GM21381 (cell line): Measurements from ENCODE around the gene LMAN2.

ENCODE experiments used
- ATAC-seq: cut with Tn5 transposase; IDR thresholded peaks from one replicate; pipeline ENCODE4 v1.9.1; 2021; ENCODE audit warnings: mild to moderate bottlenecking, moderate library complexity; ENCODE audit not compliant: unreplicated experiment

Gene LMAN2

DNA sequence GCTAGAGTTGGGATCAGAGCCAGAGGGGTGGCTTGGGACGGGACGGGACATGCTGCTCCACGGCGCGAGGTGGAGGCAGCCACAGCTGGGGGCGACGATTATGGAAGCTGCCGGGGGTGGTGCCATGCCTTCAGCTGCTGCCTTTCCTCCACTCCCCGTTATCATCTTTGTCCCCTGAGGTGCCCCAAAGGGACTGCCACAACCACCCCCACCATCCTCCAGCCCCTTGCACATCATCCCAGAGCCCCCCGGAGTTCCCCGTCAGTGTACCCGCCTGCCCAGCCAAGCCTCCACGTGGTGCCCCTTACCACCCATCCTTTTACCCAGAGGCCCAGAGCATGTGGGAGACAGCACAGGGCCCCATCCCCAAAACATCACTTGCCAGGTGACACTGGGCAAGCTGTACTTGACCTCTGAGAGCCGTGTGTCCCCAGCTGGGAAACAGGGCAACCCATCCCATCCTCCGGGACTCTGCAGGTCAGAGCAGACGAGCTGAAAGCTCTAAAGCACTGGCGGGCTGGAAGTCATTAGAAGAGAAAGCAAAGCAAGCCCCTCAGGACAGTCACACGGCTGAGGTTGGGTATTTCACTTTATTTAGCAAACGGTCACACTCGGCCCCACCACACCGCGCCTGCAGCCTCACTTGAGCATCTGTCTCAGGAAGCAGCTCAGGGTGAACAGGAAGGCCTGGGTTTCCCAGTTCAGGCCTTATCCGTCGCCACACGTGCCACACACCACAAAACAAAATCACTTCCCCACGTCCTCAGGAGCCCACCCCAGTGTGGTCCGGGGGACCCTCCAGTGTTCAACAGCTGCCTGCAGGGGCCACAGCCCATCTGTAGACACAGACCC is 20.3 kb downstream of the LMAN2 start:
- ATAC-seq = no peak

- no peak for ATAC-seq
Measured at GRCh38 chr5:177329883-177330282, 21.6 kb downstream of the LMAN2 start.

- no peak for ATAC-seq
Measured at GRCh38 chr5:177328545-177329231, 22.8 kb downstream of the LMAN2 start.

DNA sequence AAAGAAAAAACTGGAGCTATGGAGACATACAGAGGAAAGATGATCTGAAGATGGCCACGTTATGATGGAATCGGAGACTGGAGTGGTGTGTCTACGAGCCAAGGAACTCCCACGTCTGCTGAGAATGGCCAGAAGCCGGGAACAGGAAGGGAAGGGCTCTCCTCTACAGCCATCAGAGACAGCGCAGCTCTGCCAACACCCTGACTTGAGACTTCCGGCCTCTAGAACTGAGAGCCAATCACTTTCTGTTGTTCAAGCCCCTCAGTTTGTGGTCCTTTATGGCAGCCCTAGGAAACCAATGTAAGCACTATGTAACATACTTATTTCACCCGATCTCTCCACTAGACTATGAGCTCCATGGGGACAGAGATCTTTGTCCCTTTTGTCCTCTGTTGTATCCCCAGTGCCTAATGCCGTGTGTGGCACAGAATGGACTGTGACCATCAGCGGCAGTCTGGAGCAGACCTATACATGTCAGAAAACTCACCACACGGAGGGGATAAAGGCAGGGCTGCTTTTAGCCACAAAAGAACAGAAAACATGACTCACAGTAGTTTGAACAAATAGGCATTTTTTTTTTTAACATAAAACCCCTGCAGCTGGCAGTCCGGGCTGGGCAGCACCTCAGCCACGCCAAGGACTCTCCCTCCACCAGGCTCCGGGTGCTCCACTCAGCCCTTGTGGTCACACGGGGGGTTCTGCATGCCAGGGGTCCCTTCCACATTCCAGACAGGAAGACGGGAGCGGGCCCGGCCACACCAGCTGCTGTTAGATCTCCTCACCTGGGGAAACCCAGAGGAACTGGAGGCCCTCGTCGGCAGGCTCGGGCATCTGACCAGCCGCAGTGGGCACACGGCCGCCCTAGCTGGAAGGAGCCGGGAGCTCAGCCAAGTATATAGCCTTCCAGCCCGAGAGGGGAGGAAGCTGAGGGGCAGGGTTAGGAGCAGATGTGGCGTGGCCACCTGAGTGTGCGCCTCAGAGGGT is 23.6 kb downstream of the LMAN2 start:
- no peak for ATAC-seq

GRCh38 chr5:177325868-177326381 is 25.5 kb downstream of the LMAN2 start:
- no peak for ATAC-seq

GRCh38 chr5:177320879-177321278 is 30.6 kb downstream of the LMAN2 start:
- ATAC-seq = no peak

DNA sequence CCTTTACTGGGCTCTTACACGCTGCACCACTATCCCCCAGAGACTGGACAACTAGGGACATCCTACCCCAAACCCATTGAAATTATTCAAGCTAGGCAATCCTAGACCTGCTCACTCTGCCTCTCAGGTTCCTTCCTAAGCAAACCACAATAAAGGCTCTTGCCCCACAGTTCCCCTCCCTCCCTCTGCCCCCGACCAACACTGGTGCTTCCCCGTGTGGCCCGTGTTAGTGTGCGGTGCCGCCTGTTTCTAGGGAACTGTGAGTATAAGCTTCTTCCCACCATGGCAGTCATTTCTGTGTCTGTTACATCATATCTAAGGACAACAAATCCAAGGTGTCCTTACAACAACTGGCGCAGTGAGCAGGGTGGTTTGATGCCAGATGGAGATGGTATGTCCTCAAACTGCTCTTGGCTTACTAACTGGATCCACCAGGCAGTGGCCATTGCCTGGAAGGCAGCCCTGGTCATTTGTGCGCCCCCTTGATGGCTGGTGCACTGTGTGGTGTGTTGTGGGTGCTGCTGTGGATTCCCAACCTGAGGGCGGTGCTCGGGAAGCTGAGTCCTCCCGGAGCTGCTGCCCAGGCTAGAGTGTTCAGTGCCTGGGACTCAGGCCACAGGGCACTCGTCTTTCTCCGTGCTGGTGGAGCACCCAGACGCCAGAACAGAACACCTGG is 31.4 kb downstream of the LMAN2 start:
- no peak for ATAC-seq

DNA sequence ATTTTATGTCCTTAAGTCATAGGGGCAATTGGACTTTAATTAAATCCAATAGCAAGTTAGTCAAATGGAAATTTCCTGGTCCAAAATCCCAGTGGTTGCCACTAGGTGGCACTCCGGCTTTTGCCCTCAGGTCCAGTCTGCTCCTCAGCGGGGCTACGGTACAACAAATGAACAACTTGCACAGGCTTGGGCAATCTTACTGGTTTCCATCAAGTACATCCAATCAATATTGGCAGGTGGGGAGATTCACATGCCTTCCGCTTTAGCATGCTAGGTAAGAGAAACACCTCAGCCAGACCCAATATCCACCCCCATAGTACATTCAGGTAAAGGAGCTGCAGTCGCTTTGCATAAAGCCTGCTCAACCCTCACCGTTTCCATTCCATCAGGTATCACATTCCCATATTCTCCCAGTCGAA is 33.5 kb downstream of the LMAN2 start:
- no peak for ATAC-seq

GRCh38 chr5:177316005-177316404 is 35.5 kb downstream of the LMAN2 start:
- no peak for ATAC-seq

DNA sequence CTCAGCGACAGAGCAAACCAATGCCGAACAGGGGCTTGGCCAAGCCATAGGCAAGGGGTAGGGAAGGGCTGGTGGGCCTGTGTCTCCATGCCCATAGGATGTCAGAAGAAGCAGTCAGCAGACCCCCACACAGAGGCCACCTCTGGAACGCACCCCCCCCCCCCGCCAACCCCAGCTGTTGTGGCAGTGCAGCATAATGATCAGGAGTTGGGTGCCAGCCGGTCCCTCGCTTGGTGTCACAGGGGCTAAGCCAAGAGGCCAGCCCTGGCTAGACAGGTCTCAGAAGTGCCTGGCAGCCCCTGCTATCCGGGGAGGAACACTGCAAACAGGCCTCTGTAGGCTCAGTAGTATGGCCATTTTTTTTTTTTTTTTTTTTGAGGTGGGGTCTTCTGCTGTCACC is 36.1 kb downstream of the LMAN2 start:
- ATAC-seq = no peak

DNA sequence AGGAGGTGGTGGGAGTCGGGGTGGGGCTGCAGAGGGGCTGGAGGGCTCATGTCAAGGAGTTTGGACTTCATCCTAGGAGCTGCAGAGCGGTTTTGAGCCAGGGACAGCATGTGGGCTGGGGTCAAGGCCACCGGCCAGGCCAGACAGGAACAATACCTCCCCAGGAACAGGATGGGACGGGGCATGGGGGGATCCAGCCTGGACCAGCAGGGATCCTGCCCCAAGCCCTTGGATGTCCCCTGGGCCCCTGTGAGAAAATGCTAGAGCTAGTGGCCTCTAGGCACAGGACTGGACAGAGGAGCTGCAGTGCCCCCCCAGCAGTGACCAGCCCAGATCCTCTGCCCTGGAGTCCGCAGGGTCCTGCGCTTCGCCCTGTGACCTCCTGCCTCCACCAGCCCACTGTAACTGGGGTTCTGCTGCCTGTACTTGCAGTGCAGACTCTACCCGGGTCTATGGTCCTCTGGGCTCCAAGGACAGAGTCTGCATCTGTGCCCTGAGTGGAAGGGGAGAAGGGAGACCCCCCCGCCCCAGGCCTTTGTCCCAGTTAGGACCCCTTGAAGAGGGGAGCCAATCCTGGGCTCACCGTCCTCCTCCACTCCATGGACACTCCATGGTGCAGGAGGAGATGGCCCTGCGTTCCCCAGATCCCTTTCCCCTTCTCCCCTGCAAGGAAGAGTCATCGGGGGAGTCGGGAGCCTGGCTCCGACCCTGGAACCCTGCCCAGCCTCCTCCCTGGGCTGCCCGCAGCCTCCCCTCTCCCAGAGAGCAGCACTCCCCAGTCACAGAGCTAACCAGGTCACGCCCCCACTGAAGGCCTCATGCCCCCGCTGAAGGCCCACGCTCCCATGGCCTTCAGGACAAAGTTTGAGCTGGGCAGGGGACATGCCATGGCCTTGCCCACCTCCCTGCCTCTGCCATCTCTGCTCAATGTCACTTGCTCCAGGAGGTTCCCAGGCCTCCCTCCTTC is 36.8 kb downstream of the LMAN2 start:
- ATAC-seq = no peak

DNA sequence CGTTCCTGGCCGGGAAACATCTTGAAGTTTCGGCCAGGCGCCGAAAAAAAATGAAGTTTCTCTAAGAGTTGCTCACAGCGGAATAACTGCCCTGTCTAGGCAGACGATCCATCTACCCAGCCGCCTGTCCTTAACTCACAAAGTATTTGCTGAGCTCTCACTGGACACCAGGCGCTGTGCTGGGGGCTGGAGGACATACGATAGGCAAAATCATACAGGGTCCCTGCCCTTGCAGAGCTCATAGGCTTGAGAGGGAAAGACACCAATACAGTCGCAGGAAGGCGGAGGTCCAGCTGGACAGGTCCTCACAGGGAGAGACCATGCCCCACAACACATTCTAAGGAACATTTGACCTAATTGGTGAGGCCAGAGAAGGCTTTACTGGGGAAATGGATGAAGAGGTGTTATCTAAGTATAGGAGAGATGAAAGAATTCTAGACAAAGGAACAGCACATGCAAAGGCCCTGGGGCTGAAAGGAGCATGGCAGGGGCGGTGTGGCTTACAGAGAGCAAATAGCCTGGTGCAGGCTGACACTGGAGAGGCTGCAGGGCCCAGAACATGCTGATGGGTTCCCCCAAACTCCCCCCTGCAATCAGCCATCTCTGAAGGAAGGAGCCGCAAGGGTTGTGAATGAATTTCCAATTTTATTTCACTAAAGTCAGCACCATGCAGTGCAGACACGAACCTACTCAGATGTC is 37.8 kb downstream of the LMAN2 start:
- no peak for ATAC-seq

- ATAC-seq = peak; percentile 20
Measured at GRCh38 chr5:177312649-177313181, 38.8 kb downstream of the LMAN2 start.

DNA sequence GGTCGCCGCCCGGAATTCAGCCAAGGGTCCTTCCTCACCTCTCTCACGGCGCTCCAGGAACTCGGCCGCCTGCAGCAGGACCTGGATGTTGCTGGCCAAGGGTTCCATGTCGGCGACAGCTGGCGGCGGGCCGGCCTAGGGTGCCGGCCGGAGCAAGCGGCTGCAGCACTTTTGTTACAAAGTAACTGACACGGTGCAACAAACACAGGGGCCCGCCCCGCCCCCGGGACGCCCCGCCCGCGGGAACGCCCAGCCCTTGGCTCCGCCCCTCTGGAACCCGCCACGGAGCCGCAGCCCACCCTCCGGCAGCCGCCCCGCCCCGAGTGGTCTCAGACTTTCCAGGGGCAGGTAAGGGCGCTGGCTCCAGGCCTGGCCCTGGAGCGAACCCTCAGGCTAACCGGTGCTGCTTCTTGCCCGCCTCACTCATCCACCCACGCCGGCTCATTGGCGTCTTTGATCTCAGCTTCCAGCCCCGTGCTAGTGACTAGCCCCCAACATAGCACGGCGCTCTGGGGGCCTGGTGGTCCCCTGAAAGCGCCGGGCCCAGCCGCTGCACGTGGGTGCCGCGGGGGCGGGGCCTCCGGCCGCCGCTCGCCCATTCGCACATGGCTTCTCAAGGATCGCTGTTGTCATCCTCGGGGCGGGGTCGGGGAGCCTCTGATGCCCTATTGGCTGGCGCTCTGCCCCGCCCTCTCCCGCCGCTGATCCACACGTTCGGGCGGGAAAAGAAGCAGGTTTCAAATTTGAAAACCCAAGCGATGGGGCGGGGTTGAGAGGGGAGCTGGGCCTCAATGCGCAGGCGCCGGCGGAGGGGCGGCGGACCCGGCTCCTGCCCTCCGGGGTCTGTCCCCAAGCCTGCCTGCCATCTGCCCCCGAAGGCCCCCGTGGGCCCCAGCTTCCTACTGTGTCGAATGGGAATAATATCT is 39.5 kb downstream of the LMAN2 start, which contains the start of gene MXD3:
Gene MXD3 (minus strand): TSS at position 176 of the 926 bp plus-strand sequence. CDS start 68 bp downstream, at position 108.
- ATAC-seq = peak; percentile 79

- ATAC-seq = no peak
Measured at GRCh38 chr5:177311392-177311722, 40.1 kb downstream of the LMAN2 start.

GRCh38 chr5:177310757-177311391 is 40.6 kb downstream of the LMAN2 start:
- ATAC-seq = no peak

- no peak for ATAC-seq
Measured at GRCh38 chr5:177310332-177310731, 41.1 kb downstream of the LMAN2 start.
